GM12878 (cell line): Measurements from ENCODE around the gene SAYSD1. TPM values are rescaled to one million over a fixed set of nuclear protein-coding genes. Genes with fewer than 3 reads are reported as not detected.

Experiments used
- ATAC-seq: fragments of 200-7000 bp; cut with Tn5 transposase; 3 replicates; pipeline ENCODE4 v1.9.1; 2020; ENCODE audit warnings: mild to moderate bottlenecking, moderate library complexity
- BruUV-seq: library from RNA; stranded (reverse); fragments of 400-500 nt; replicated peaks from 2 replicates; lab custom pipeline; 2021; lab: Mats Ljungman, UMichigan
- CTCF ChIA-PET: fragments of 300-600 bp; sonication (Branson Sonifier 250); formaldehyde crosslinking; extraction: SDS; loops from one replicate; lab custom pipeline; 2021; ENCODE audit warnings: inconsistent platforms; lab: Yijun Ruan, JAX
- POLR2A ChIA-PET: fragments of 350-600 bp; formaldehyde crosslinking; extraction: SDS; loops from one replicate; lab custom pipeline; 2021; ENCODE audit warnings: inconsistent platforms; lab: Charles Lee
- RAD21 ChIA-PET: fragments of 300-600 bp; sonication (Branson Sonifier 250); formaldehyde crosslinking; loops from one replicate; lab custom pipeline; 2023; ENCODE audit warnings: antibody characterized with exemption; ENCODE audit not compliant: unreplicated experiment; lab: Charles Lee
- SMC1A ChIA-PET: fragments of 300-600 bp; sonication (Branson Sonifier 250); formaldehyde crosslinking; loops from one replicate; lab custom pipeline; 2023; ENCODE audit not compliant: unreplicated experiment, uncharacterized antibody; lab: Charles Lee
- DNase-seq: peaks from one replicate; pipeline ENCODE4 v3.0.0-alpha.2; 2011; ENCODE audit warnings: low read depth, low spot score
- FAIRE-seq: peaks from 3 replicates; lab custom pipeline; 2011; peaks lifted over from hg19 to GRCh38; lab: Jason Lieb, UNC
- H2AFZ ChIP-seq: 2 replicates; pipeline ENCODE4 v1.6.0; 2011; ENCODE audit warnings: low read depth, low read length, control low read depth; ENCODE audit not compliant: control insufficient read depth
- H3K27ac ChIP-seq: 2 replicates; pipeline ENCODE4 v1.5.1; 2011; ENCODE audit warnings: control low read depth; ENCODE audit not compliant: control insufficient read depth, insufficient read depth
- H3K27me3 ChIP-seq, 2 experiments: replicated peaks in 1 of 2; 2 replicates each; pipeline versions ENCODE4 v1.6.0 to v1.6.1; 2011; ENCODE audit warnings: low read length in 1 of 2; ENCODE audit not compliant: control insufficient read depth in 2 of 2, insufficient read depth in 2 of 2
- H3K36me3 ChIP-seq, 2 experiments: 2 replicates each; pipeline ENCODE4 v1.5.1; 2011; ENCODE audit warnings: low read length in 1 of 2; ENCODE audit not compliant: control insufficient read depth in 2 of 2, insufficient read depth in 2 of 2
- H3K4me1 ChIP-seq: 2 replicates; pipeline ENCODE4 v1.6.1; 2011; ENCODE audit warnings: mild to moderate bottlenecking, low read length, moderate library complexity, mixed read lengths; ENCODE audit not compliant: control insufficient read depth, insufficient read depth
- H3K4me2 ChIP-seq: 2 replicates; pipeline ENCODE4 v1.6.0; 2011; ENCODE audit warnings: control low read depth; ENCODE audit not compliant: control insufficient read depth, insufficient read depth
- H3K4me3 ChIP-seq: fragments of 200-600 bp; sonication (generic); 2 replicates; pipeline ENCODE4 v1.5.1; 2016
- H3K79me2 ChIP-seq: 2 replicates; pipeline ENCODE4 v1.6.0; 2011; ENCODE audit warnings: low read length; ENCODE audit not compliant: control insufficient read depth, insufficient read depth
- H3K9ac ChIP-seq: 2 replicates; pipeline ENCODE4 v1.8.0; 2011; ENCODE audit warnings: low read length, control low read depth, mixed read lengths; ENCODE audit not compliant: control insufficient read depth, insufficient read depth
- H3K9me3 ChIP-seq: replicated peaks from 3 replicates; pipeline ENCODE4 v1.5.1; 2011; ENCODE audit warnings: mild to moderate bottlenecking, low read length; ENCODE audit not compliant: control insufficient read depth, insufficient read depth
- H4K20me1 ChIP-seq: 2 replicates; pipeline ENCODE4 v1.6.0; 2011; ENCODE audit not compliant: control insufficient read depth, insufficient read depth
- FOS ChIP-seq: IDR thresholded peaks from 3 replicates; pipeline ENCODE4 v1.6.1; 2011; ENCODE audit warnings: borderline replicate concordance; ENCODE audit not compliant: insufficient read length; ENCODE audit errors: extremely low read depth
- JUND ChIP-seq: IDR thresholded peaks from 2 replicates; pipeline ENCODE4 v1.6.1; 2012; ENCODE audit warnings: low read depth, mild to moderate bottlenecking, low read length, improper control_type of control experiment, moderate library complexity
- MXI1 ChIP-seq: fragments of 150-350 bp; IDR thresholded peaks from 2 replicates; pipeline ENCODE4 v1.6.1; 2011; ENCODE audit warnings: low read depth, mild to moderate bottlenecking, inconsistent platforms, low read length, improper control_type of control experiment
- NRF1 ChIP-seq: conservative IDR thresholded peaks from 2 replicates; pipeline ENCODE4 v1.6.1; 2011; ENCODE audit warnings: mild to moderate bottlenecking, low read depth, low read length, improper control_type of control experiment
- SMC3 ChIP-seq: IDR thresholded peaks from 2 replicates; pipeline ENCODE4 v1.6.1; 2011; ENCODE audit warnings: low read length, improper control_type of control experiment, borderline replicate concordance
- SUPT20H ChIP-seq: IDR thresholded peaks from 2 replicates; pipeline ENCODE4 v1.6.1; 2011; ENCODE audit warnings: low read depth, mild to moderate bottlenecking, low read length, moderate library complexity, borderline replicate concordance; ENCODE audit not compliant: control insufficient read depth
- TAF1 ChIP-seq: IDR thresholded peaks from 2 replicates; pipeline ENCODE4 v1.6.1; 2011; ENCODE audit warnings: mild to moderate bottlenecking, low read depth, low read length, borderline replicate concordance
- TCF12 ChIP-seq: IDR thresholded peaks from 2 replicates; pipeline ENCODE4 v1.6.1; 2011; ENCODE audit warnings: low read depth, mild to moderate bottlenecking, low read length
- WGBS: methylation state at CpG from one replicate; pipeline ENCODE4 v1.1.6; 2016; ENCODE audit warnings: low lambda C conversion rate; ENCODE audit not compliant: insufficient replicate concordance, insufficient coverage; ENCODE audit errors: missing lambda C conversion rate; 5-methylcytosine and 5-hydroxymethylcytosine counted together
- in situ Hi-C: fragments of 300-500 bp; cut with MboI; formaldehyde crosslinking; loops from 9 replicates; pipeline ENCODE4 v1.14.3; 2018; ENCODE audit warnings: mixed read lengths
- intact Hi-C: fragments of 100-400 bp; cut with micrococcal nuclease; formaldehyde crosslinking; loops from one replicate; pipeline ENCODE4 v1.14.2; 2022; ENCODE audit not compliant: unreplicated experiment
- polyA plus RNA-seq, 11 experiments: library from polyadenylated mRNA; depleted of rRNA in 4 of 11; unstranded in 6 of 11; stranded (reverse) in 5 of 11; fragments of >200 nt; fragmentation: Nextera tagmentation in 4 of 11; fragmentation: Illumina TruSeq in 1 of 11; extraction: Ambion mirVana in 4 of 11; extraction: Trizol in 1 of 11; gene quantifications; 1 replicate in 1 of 11; 2 replicates in 10 of 11; pipeline versions ENCODE4 v1.2.1 to v1.2.3, GENCODE V29; 2011 to 2016; ENCODE audit warnings: inconsistent platforms in 2 of 11, missing spikeins in 2 of 11, low read depth in 1 of 11
- total RNA-seq, 4 experiments: library from RNA; depleted of rRNA in 3 of 4; stranded (reverse); fragments of >200 nt in 3 of 4; fragmentation: Illumina TruSeq in 1 of 4; extraction: Trizol in 1 of 4; gene quantifications; 2 replicates each; pipeline versions ENCODE4 v1.2.1 to v1.2.3, GENCODE V29; 2013 to 2021

SAYSD1 gene
- total and polyA plus RNA-seq, 10 of the 15 experiments (the other 5 are each of a cell fraction or from before 2014, with no cell fraction given) = 1.5 to 7.3 (median 6.4) TPM

GRCh38 chr6:39061182-39061581 lies 53.8 kb downstream of the SAYSD1 start (continued):
- TF ChIP-seq TCF12 (no peak), JUND (no peak)
- TF ChIP-seq, all 136 proteins: peak for 0

GRCh38 chr6:39060467-39061160 lies 54.4 kb downstream of the SAYSD1 start:
- SMC1A ChIA-PET = no interaction called here
- no peak overlapping the region for H2AFZ ChIP-seq
- H3K36me3 ChIP-seq = no peaks in the 10 kb centered on the region
- no peak for ATAC-seq
- no peaks in the 10 kb centered on the region for H3K4me1 ChIP-seq
- no peak overlapping the region for H3K4me2 ChIP-seq
- TF ChIP-seq MXI1 = no peak
- TF ChIP-seq FOS = no peak
- no peak for TF ChIP-seq SUPT20H
- no peak for TF ChIP-seq TAF1
- no peak for TF ChIP-seq SMC3
- no peak for TF ChIP-seq NRF1
- H3K4me3 ChIP-seq = no peak overlapping the region
- H4K20me1 ChIP-seq = no peaks in the 10 kb centered on the region
- DNase-seq = no peak
- H3K27ac ChIP-seq = no peak overlapping the region
- RAD21 ChIA-PET = no interaction called here
- no peak overlapping the region for H3K9ac ChIP-seq
- in situ Hi-C loops = no loop called here
- H3K27me3 ChIP-seq = peaks cover 0 to 6% of the 10 kb centered on the region in 2 experiments; a peak in 3 of 4 replicates
- POLR2A ChIA-PET = no interaction called here
- BruUV-seq = no TSS peak
- H3K79me2 ChIP-seq = no peaks in the 10 kb centered on the region
- intact Hi-C loops = no loop called here
- H3K9me3 ChIP-seq = no peaks in the 10 kb centered on the region
- 13% methylated on average over 7 of the region's 7 CpGs for WGBS
- CTCF ChIA-PET = no interaction called here
- FAIRE-seq = no peak
